Peyer's patch (tissue), 4 donors: ENCODE results near the gene DCP1A. TPM values are rescaled to one million over a fixed set of nuclear protein-coding genes. Genes with fewer than 3 reads are reported as not detected.
"Not testable (repeated sequence)": the region's sequence is repeated elsewhere in the genome, so short reads cannot be mapped to it uniquely, and the experiment has no call there.

ENCODE experiments used
- DNase-seq, 3 donors: peaks; one replicate each; pipeline ENCODE4 v3.0.0-alpha.2; 2017 to 2019
- H3K27ac ChIP-seq, 4 donors: fragments of 200-600 bp; sonication (generic); one replicate each; pipeline ENCODE4 v1.5.1; 2016 to 2019
- H3K27me3 ChIP-seq, 2 donors: fragments of 200-600 bp; sonication (generic); one replicate each; pipeline ENCODE4 v1.5.1; 2019
- H3K36me3 ChIP-seq, 3 donors: fragments of 200-600 bp; sonication (generic); one replicate each; pipeline ENCODE4 v1.5.1; 2016 to 2019
- H3K4me1 ChIP-seq, 4 donors: fragments of 200-600 bp; sonication (generic); one replicate each; pipeline ENCODE4 v1.5.1; 2016 to 2019
- H3K4me3 ChIP-seq, 4 donors: fragments of 200-600 bp; sonication (generic); 1 replicate in 3 of 4; 2 replicates in 1 of 4; pipeline ENCODE4 v1.5.1; 2016 to 2019; ENCODE audit warnings: mild to moderate bottlenecking in 1 of 4
- H3K9me3 ChIP-seq, 4 donors: fragments of 200-600 bp; sonication (generic); one replicate each; pipeline ENCODE4 v1.5.1; 2016 to 2019; ENCODE audit warnings: mild to moderate bottlenecking in 1 of 4
- CTCF ChIP-seq, 6 experiments: fragments of 450-650 bp in 4 of 6; fragments of 200-600 bp in 2 of 6; sonication (generic) in 1 of 6; IDR thresholded peaks; one replicate each; pipeline ENCODE4 v1.5.1; 2017 to 2019; ENCODE audit warnings: antibody characterized with exemption in 6 of 6, mild to moderate bottlenecking in 3 of 6, moderate library complexity in 1 of 6
- POLR2A ChIP-seq, 2 donors: fragments of 450-650 bp; IDR thresholded peaks; one replicate each; pipeline ENCODE4 v1.5.1; 2017; ENCODE audit warnings: antibody characterized with exemption in 2 of 2, mild to moderate bottlenecking in 2 of 2, moderate library complexity in 2 of 2
- total RNA-seq, 4 donors: library from RNA; depleted of rRNA; stranded (reverse); fragments of >200 nt; gene quantifications; one replicate each; pipeline ENCODE4 v1.1.0, GENCODE V29; 2016

Gene DCP1A
- total RNA-seq, 4 donors from 2014 or later = 14.0 to 31.4 (median 20.5) TPM

GRCh38 chr3:53377794-53378193, 30.5 kb upstream of the DCP1A start:
- Histone ChIP-seq H3K27me3 (no peaks in the 10 kb centered on the region), H3K27ac (no peak overlapping the region), H3K36me3 (no peaks in the 10 kb centered on the region), H3K4me3 (no peak overlapping the region), H3K4me1 (no peaks in the 10 kb centered on the region), H3K9me3 (no peaks in the 10 kb centered on the region)
- DNase-seq = no peak
- TF ChIP-seq POLR2A (IDR thresholded peaks at IDR 0.05) (no peak), CTCF (IDR thresholded peaks at IDR 0.05) (no peak)

GRCh38 chr3:53376679-53377078, 29.3 kb upstream of the DCP1A start:
- H3K27ac ChIP-seq = no peak overlapping the region
- no peak for TF ChIP-seq POLR2A (IDR thresholded peaks at IDR 0.05)
- TF ChIP-seq CTCF (IDR thresholded peaks at IDR 0.05) = no peak
- no peaks in the 10 kb centered on the region for H3K9me3 ChIP-seq
- no peaks in the 10 kb centered on the region for H3K4me1 ChIP-seq
- DNase-seq = no peak
- no peak overlapping the region for H3K4me3 ChIP-seq
- no peaks in the 10 kb centered on the region for H3K36me3 ChIP-seq
- no peaks in the 10 kb centered on the region for H3K27me3 ChIP-seq

GRCh38 chr3:53375019-53375418, 27.7 kb upstream of the DCP1A start:
- no peak for TF ChIP-seq POLR2A (IDR thresholded peaks at IDR 0.05)
- TF ChIP-seq CTCF (IDR thresholded peaks at IDR 0.05) = peak in 5 of 6 experiments; percentile 45 to 91 (median 89)
- DNase-seq = peak; percentile 17 to 87 (median 77)
- Histone ChIP-seq H3K4me1 (no peaks in the 10 kb centered on the region), H3K9me3 (no peaks in the 10 kb centered on the region), H3K27ac (no peak overlapping the region), H3K4me3 (no peak overlapping the region), H3K36me3 (no peaks in the 10 kb centered on the region), H3K27me3 (no peaks in the 10 kb centered on the region)

GRCh38 chr3:53370719-53371118, 23.4 kb upstream of the DCP1A start:
- not testable (repeated sequence) for DNase-seq, H3K36me3 ChIP-seq, H3K4me1 ChIP-seq, H3K9me3 ChIP-seq, H3K27me3 ChIP-seq, H3K27ac ChIP-seq
- peak overlapping the region in 1 of 4 donors; percentile 17 for H3K4me3 ChIP-seq

- TF ChIP-seq CTCF (IDR thresholded peaks at IDR 0.05) = no peak
- TF ChIP-seq POLR2A (IDR thresholded peaks at IDR 0.05) = no peak
- H3K27me3 ChIP-seq = no peaks in the 10 kb centered on the region
- no peak overlapping the region for H3K27ac ChIP-seq
- no peak overlapping the region for H3K4me3 ChIP-seq
- DNase-seq = no peak
- H3K36me3 ChIP-seq = no peaks in the 10 kb centered on the region
- no peaks in the 10 kb centered on the region for H3K4me1 ChIP-seq
- no peaks in the 10 kb centered on the region for H3K9me3 ChIP-seq
Observed at GRCh38 chr3:53361852-53362251, 14.5 kb upstream of the DCP1A start.

GRCh38 chr3:53357458-53357857, 10.1 kb upstream of the DCP1A start:
- H3K36me3 ChIP-seq = no peaks in the 10 kb centered on the region
- DNase-seq = no peak
- H3K4me3 ChIP-seq = no peak overlapping the region
- no peaks in the 10 kb centered on the region for H3K27me3 ChIP-seq
- H3K9me3 ChIP-seq = no peaks in the 10 kb centered on the region
- no peak for TF ChIP-seq CTCF (IDR thresholded peaks at IDR 0.05)
- TF ChIP-seq POLR2A (IDR thresholded peaks at IDR 0.05) = no peak
- no peak overlapping the region for H3K27ac ChIP-seq
- no peaks in the 10 kb centered on the region for H3K4me1 ChIP-seq
